Stomach (tissue), 9 donors: Measurements from ENCODE around the gene ENTR1. TPM values are rescaled to one million over a fixed set of nuclear protein-coding genes. Genes with fewer than 3 reads are reported as not detected.
A peak's percentile ranks its signal among the peaks of the same experiment; 100 is the strongest.

Source experiments
- DNase-seq, 2 donors: peaks; one replicate each; pipeline versions ENCODE4 v3.0.0 to v3.0.0-alpha.2; 2013 to 2019
- H3K27ac ChIP-seq, 5 donors: fragments of 200-600 bp in 4 of 5; sonication (generic) in 4 of 5; one replicate each; pipeline ENCODE4 v1.5.1; 2013 to 2019; ENCODE audit warnings: mild to moderate bottlenecking in 1 of 5, moderate library complexity in 1 of 5
- H3K27me3 ChIP-seq, 3 donors: fragments of 200-600 bp; sonication (generic); one replicate each; pipeline ENCODE4 v1.5.1; 2017 to 2019; ENCODE audit warnings: mixed run types in 1 of 3
- H3K36me3 ChIP-seq, 4 donors: fragments of 200-600 bp; sonication (generic); 1 replicate in 3 of 4; 2 replicates in 1 of 4; pipeline ENCODE4 v1.5.1; 2016 to 2019
- H3K4me1 ChIP-seq, 4 donors: fragments of 200-600 bp; sonication (generic); one replicate each; pipeline ENCODE4 v1.5.1; 2016 to 2019
- H3K4me3 ChIP-seq, 4 donors: fragments of 200-600 bp; sonication (generic) in 3 of 4; one replicate each; pipeline ENCODE4 v1.5.1; 2016 to 2019; ENCODE audit warnings: mild to moderate bottlenecking in 1 of 4
- H3K9me3 ChIP-seq, 4 donors: fragments of 200-600 bp; sonication (generic); one replicate each; pipeline ENCODE4 v1.5.1; 2016 to 2019
- CTCF ChIP-seq, 7 experiments: fragments of 450-650 bp in 4 of 7; fragments of 200-600 bp in 3 of 7; sonication (generic) in 3 of 7; IDR thresholded peaks; one replicate each; pipeline ENCODE4 v1.5.1; 2016 to 2019; ENCODE audit warnings: antibody characterized with exemption in 7 of 7, control low read depth in 2 of 7, mild to moderate bottlenecking in 1 of 7
- EP300 ChIP-seq: sonication (generic); formaldehyde crosslinking; IDR thresholded peaks from one replicate; pipeline ENCODE4 v1.6.1; 2017; ENCODE audit warnings: antibody characterized with exemption
- POLR2A ChIP-seq, 4 donors: fragments of 450-650 bp; IDR thresholded peaks; one replicate each; pipeline ENCODE4 v1.6.1; 2016; ENCODE audit warnings: antibody characterized with exemption in 4 of 4, control low read depth in 2 of 4, mild to moderate bottlenecking in 1 of 4, moderate library complexity in 1 of 4
- POLR2AphosphoS5 ChIP-seq, 3 donors: sonication (generic); formaldehyde crosslinking; IDR thresholded peaks; one replicate each; pipeline ENCODE4 v1.6.1; 2016; ENCODE audit warnings: antibody characterized with exemption in 3 of 3
- WGBS, 5 donors: extraction: QIAGEN DNeasy Blood & Tissue Kit in 3 of 5; methylation state at CpG; one replicate each; pipeline versions ENCODE4 v1.1.5 to v1.1.7; 2013 to 2018; 5-methylcytosine and 5-hydroxymethylcytosine counted together
- intact Hi-C: fragments of 100-400 bp; cut with DNase I; formaldehyde crosslinking; loops from one replicate; pipeline ENCODE4 v1.15.1; 2023; ENCODE audit warnings: low total_unique reads
- polyA plus RNA-seq, 3 donors: library from polyadenylated mRNA; stranded (reverse); fragments of 200-250 nt; gene quantifications; one replicate each; pipeline ENCODE4 v1.2.3, GENCODE V29; 2013
- total RNA-seq, 5 donors: library from RNA; depleted of rRNA; stranded (reverse); fragments of >200 nt; gene quantifications; one replicate each; pipeline versions ENCODE4 v1.1.0 to v1.2.3, GENCODE V29; 2014 to 2016
- donor health status: healthy with polysubstance abuse.
- donor health status: Bipolar disorder and iron deficiency.
- donor health status: healthy.

Gene ENTR1
- total and polyA plus RNA-seq, 8 donors, result 20.6 to 184 (median 34.8) TPM

- WGBS, 5 donors, result 77 to 85% (median 81%) methylated on average over 13 of the region's 13 CpGs
These were observed 8.3 kb downstream of the ENTR1 start for GRCh38 chr9:136402067-136402466.

DNA sequence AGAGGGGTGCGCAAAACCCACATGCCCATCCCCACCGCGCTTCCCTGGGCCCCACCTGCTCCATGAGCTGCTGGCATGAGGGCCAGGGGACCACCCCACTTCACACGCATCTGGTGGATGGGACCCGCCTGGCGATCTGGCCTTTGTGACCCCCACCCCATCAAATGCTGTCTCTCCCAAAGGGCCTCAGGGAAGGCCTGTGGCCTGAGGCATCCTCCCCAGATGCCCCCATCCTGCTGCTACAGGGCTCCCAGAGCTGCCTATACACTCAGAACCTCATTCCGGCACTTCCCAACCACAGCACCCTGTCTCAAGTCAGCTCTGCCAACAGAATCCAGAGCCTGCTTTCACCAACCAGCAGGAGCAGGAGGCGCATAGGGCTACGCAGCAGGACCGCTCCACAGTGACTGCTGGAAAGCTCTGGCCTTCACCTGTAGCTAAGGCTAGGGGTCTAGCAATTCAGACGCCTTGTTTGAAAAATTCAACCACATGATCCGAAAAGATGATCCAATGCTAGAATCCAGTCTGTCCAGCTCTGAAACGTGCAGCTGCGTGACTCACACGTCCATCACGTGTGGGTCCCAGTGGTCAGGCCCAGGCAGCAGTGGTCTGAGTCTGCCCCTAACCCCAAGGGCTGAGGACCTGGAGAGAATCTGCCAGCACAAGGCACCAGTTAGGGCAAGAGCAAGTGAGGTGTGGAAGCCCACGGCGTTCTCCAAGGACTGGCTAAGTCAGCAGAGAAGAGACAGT is 9.1 kb downstream of the ENTR1 start:
- H3K27ac ChIP-seq, result no peak overlapping the region
- H3K36me3 ChIP-seq, result peaks cover 29 to 73% (median 60%) of the 10 kb centered on the region in 4 donors
- no peaks in the 10 kb centered on the region for H3K27me3 ChIP-seq
- no peak for DNase-seq
- H3K9me3 ChIP-seq, result no peaks in the 10 kb centered on the region
- WGBS, 5 donors, result 88 to 93% (median 91%) methylated on average over 18 of the region's 18 CpGs
- H3K4me3 ChIP-seq, result no peak overlapping the region
- H3K4me1 ChIP-seq, result peaks cover 12 to 31% (median 26%) of the 10 kb centered on the region in 4 donors
- intact Hi-C loops, result loop anchor here (10.0 kb wide), 1 partner anchor 67 kb away; no protein-coding TSS in a partner anchor
- TF ChIP-seq EP300, result no peak
- no peak for TF ChIP-seq CTCF (IDR thresholded peaks at IDR 0.05)
- no peak for TF ChIP-seq POLR2AphosphoS5 (IDR thresholded peaks at IDR 0.05)
- TF ChIP-seq POLR2A (IDR thresholded peaks at IDR 0.05), result no peak

More at GRCh38 chr9:136402067-136402466, 8.3 kb downstream of the ENTR1 start:
- H3K9me3 ChIP-seq, result no peaks in the 10 kb centered on the region
- DNase-seq, result no peak
- no peak overlapping the region for H3K4me3 ChIP-seq
- H3K27ac ChIP-seq, result no peak overlapping the region
- no peaks in the 10 kb centered on the region for H3K27me3 ChIP-seq
- H3K4me1 ChIP-seq, result peaks cover 12 to 31% (median 26%) of the 10 kb centered on the region in 4 donors
- TF ChIP-seq POLR2A (IDR thresholded peaks at IDR 0.05), result no peak
- TF ChIP-seq POLR2AphosphoS5 (IDR thresholded peaks at IDR 0.05), result no peak
- no peak for TF ChIP-seq EP300
- TF ChIP-seq CTCF (IDR thresholded peaks at IDR 0.05), result no peak
- peaks cover 26 to 73% (median 60%) of the 10 kb centered on the region in 4 donors for H3K36me3 ChIP-seq
- intact Hi-C loops, result loop anchor here (10.0 kb wide), 1 partner anchor 67 kb away; no protein-coding TSS in a partner anchor

DNA sequence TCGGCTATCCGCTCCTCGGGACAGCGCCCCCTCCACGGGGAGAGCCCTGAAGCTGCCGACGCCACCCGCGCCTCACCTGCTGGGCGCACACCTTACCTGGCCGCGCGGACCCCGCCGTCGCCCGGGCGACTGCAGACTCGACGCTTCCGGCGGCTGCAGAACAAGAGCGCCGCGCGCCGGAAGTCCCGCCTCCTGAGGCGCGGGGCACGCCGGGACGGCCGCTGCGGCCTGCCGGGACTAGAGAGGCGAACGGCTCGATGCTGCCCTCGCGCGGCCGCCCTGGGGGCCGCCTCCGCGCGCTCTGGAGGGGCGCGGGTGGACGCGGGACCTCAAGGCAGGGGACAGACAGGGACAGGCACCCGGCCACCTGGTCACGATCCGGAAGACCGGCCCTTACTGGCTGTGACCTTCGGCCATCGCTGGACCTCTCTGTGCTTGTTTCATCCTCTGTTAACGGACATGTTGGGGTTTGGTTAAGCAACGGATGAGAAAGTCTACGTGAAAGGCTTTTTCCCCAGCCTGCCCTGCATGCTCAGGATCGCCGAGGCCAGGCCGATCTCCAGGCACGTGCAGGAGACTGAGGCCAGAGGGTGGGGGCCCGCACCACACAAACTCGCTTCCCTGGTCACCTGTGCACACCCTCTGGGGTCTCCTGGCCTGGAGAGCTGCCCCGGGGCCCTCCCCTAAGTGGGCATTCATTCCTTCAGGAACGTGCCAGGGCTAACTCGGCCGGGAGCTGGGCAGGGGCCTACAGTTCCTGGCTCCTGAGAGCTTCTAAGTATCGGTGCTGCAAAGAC is 10.2 kb downstream of the ENTR1 start, which contains the start of gene SNAPC4:
Gene SNAPC4, minus strand, starts transcription at position 133 of the 797 bp plus-strand sequence. CDS start 1,742 bp downstream, outside the sequence.
- Histone ChIP-seq H3K36me3 (peaks cover 30 to 73% (median 60%) of the 10 kb centered on the region in 4 donors), H3K4me1 (peaks cover 12 to 31% (median 26%) of the 10 kb centered on the region in 4 donors), H3K9me3 (no peaks in the 10 kb centered on the region), H3K4me3 (peak within 1 kb of the TSS; percentile 71 to 98 (median 96)), H3K27me3 (no peaks in the 10 kb centered on the region), H3K27ac (peak within 1 kb of the TSS in 4 of 5 donors; percentile 55 to 81 (median 68))
- intact Hi-C loops, result loop anchor here (10.0 kb wide), 1 partner anchor 65 kb away; no protein-coding TSS in a partner anchor
- TF ChIP-seq POLR2A (IDR thresholded peaks at IDR 0.05), result no peak
- TF ChIP-seq POLR2AphosphoS5 (IDR thresholded peaks at IDR 0.05), result peak; percentile 65 to 87 (median 73)
- peak in 5 of 7 experiments; percentile 60 to 96 (median 94) for TF ChIP-seq CTCF (IDR thresholded peaks at IDR 0.05)
- WGBS, 5 donors, result 5 to 14% (median 7%) methylated on average over 29 to 71 of the region's 71 CpGs
- peak; percentile 89 to 97 for DNase-seq
